ENCODE results near the gene KIF26B.

Gene KIF26B

DNA sequence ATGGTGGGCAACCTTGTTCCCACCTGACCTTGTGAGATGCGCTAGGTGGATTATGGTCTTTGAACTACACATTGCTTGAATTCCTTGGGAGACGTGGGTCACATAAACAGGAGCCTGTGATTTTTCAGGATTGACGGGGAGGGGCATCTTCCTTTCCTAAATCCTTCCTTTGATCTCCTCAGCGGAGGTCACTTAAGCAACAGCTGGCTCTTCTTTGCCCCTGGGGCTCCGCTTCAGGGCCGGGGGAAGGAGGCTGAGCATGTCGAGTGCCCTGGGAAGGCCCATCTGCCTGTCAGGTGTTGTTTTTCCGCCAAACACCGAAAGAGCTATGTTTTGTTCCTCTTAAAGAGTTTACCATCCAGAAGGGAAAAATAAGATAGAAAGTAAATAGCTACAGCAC is 40.6 kb downstream of the KIF26B start:
- H4K20me1 ChIP-seq (ENCODE audit: low read depth, low read length), result no peaks in the 10 kb centered on the region
- TF ChIP-seq, protein P1, sequence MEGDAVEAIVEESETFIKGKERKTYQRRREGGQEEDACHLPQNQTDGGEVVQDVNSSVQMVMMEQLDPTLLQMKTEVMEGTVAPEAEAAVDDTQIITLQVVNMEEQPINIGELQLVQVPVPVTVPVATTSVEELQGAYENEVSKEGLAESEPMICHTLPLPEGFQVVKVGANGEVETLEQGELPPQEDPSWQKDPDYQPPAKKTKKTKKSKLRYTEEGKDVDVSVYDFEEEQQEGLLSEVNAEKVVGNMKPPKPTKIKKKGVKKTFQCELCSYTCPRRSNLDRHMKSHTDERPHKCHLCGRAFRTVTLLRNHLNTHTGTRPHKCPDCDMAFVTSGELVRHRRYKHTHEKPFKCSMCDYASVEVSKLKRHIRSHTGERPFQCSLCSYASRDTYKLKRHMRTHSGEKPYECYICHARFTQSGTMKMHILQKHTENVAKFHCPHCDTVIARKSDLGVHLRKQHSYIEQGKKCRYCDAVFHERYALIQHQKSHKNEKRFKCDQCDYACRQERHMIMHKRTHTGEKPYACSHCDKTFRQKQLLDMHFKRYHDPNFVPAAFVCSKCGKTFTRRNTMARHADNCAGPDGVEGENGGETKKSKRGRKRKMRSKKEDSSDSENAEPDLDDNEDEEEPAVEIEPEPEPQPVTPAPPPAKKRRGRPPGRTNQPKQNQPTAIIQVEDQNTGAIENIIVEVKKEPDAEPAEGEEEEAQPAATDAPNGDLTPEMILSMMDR (IDR thresholded peaks at IDR 0.05; ENCODE audit: insufficient read depth, low read length, poor library complexity, severe bottlenecking), result no peak
- TF ChIP-seq EZH2phosphoT487 (conservative IDR thresholded peaks at IDR 0.05; ENCODE audit: low read length), result no peak
- no peak overlapping the region for H2AFZ ChIP-seq (ENCODE audit: low read depth, low read length, severe bottlenecking)
- no peaks in the 10 kb centered on the region for H3F3A ChIP-seq (ENCODE audit: insufficient read depth)
- H3K36me3 ChIP-seq (ENCODE audit: low read length), result no peaks in the 10 kb centered on the region
- no peak overlapping the region for H3K27ac ChIP-seq (ENCODE audit: low read depth, low read length)
- H3K4me2 ChIP-seq (ENCODE audit: low read depth, low read length, poor library complexity, severe bottlenecking), result no peak overlapping the region
- H3K9ac ChIP-seq (ENCODE audit: low read length), result no peak overlapping the region
- no peaks in the 10 kb centered on the region for H3K27me3 ChIP-seq (ENCODE audit: low read length)
- no peaks in the 10 kb centered on the region for H3K9me3 ChIP-seq (ENCODE audit: insufficient read depth, low read length)
- H3K4me3 ChIP-seq (ENCODE audit: insufficient read depth, low read length, poor library complexity, severe bottlenecking), result no peak overlapping the region
- H3K79me2 ChIP-seq (ENCODE audit: insufficient read depth, low read length), result no peaks in the 10 kb centered on the region
- H3K9me2 ChIP-seq (replicated peaks; ENCODE audit: insufficient read depth, low read length), result no peaks in the 10 kb centered on the region

DNA sequence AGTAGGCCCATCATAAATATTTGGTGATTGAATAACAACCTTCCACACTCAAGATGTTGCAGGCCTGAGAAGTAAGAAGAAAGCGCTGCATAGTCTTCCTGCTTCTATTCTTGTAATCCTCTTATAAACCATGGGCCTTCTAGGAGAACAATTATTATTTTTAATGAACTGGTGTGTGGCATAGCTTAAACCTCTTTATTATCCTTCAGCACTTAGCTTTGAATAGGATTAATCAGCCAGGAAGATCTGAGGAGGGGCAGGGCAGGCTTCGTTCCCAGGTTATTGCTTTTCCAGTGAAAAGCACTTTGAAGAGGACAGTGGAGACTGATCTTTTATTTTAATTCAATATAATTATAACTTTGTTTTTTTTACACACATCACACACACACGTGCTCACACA is 42.3 kb downstream of the KIF26B start:
- TF ChIP-seq, protein P1 (IDR thresholded peaks at IDR 0.05; ENCODE audit: insufficient read depth, low read length, poor library complexity, severe bottlenecking), result no peak
- no peak for TF ChIP-seq EZH2phosphoT487 (conservative IDR thresholded peaks at IDR 0.05; ENCODE audit: low read length)
- Histone ChIP-seq H3K27ac (ENCODE audit: low read depth, low read length) (no peak overlapping the region), H3K9ac (ENCODE audit: low read length) (no peak overlapping the region)

DNA sequence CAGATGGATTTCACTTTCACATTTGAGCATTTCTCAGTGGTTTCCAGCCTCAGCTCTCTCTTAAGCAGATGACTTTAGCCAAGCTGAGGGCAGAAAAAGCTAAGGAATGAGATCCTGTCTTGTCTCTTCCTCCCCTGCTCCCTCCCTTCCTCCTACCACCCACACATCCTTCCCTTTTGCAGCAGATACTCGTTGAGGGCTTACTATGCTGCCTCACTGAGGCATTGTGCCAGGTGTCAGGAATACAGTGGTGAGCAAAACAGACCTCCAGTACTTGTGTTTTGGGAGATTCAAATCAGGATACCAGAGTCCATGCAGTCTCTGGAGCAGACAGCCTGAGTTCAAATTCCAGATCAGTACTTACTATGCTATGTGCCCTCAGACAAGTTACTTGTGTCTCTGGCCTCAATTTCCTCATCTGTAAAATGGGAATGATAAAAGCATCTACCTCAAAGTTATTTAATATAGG is 43.2 kb downstream of the KIF26B start:
- H3K36me3 ChIP-seq (ENCODE audit: low read length), result no peaks in the 10 kb centered on the region
- no peak for TF ChIP-seq EZH2phosphoT487 (conservative IDR thresholded peaks at IDR 0.05; ENCODE audit: low read length)
- TF ChIP-seq, protein P1 (IDR thresholded peaks at IDR 0.05; ENCODE audit: insufficient read depth, low read length, poor library complexity, severe bottlenecking), result no peak
- H3K9ac ChIP-seq (ENCODE audit: low read length), result no peak overlapping the region
- no peak overlapping the region for H3K4me3 ChIP-seq (ENCODE audit: insufficient read depth, low read length, poor library complexity, severe bottlenecking)
- no peaks in the 10 kb centered on the region for H3K9me3 ChIP-seq (ENCODE audit: insufficient read depth, low read length)
- H3F3A ChIP-seq (ENCODE audit: insufficient read depth), result no peaks in the 10 kb centered on the region
- no peaks in the 10 kb centered on the region for H3K27me3 ChIP-seq (ENCODE audit: low read length)
- H3K4me2 ChIP-seq (ENCODE audit: low read depth, low read length, poor library complexity, severe bottlenecking), result no peak overlapping the region
- no peaks in the 10 kb centered on the region for H3K9me2 ChIP-seq (replicated peaks; ENCODE audit: insufficient read depth, low read length)
- H4K20me1 ChIP-seq (ENCODE audit: low read depth, low read length), result no peaks in the 10 kb centered on the region
- H3K79me2 ChIP-seq (ENCODE audit: insufficient read depth, low read length), result no peaks in the 10 kb centered on the region
- no peak overlapping the region for H3K27ac ChIP-seq (ENCODE audit: low read depth, low read length)
- no peak overlapping the region for H2AFZ ChIP-seq (ENCODE audit: low read depth, low read length, severe bottlenecking)

More for the DNA sequence above, 42.3 kb downstream of the KIF26B start:
- no peak overlapping the region for H2AFZ ChIP-seq (ENCODE audit: low read depth, low read length, severe bottlenecking)
- H3K4me3 ChIP-seq (ENCODE audit: insufficient read depth, low read length, poor library complexity, severe bottlenecking), result no peak overlapping the region
- H3K9me3 ChIP-seq (ENCODE audit: insufficient read depth, low read length), result no peaks in the 10 kb centered on the region
- H3F3A ChIP-seq (ENCODE audit: insufficient read depth), result no peaks in the 10 kb centered on the region
- H3K36me3 ChIP-seq (ENCODE audit: low read length), result no peaks in the 10 kb centered on the region
- no peaks in the 10 kb centered on the region for H3K9me2 ChIP-seq (replicated peaks; ENCODE audit: insufficient read depth, low read length)
- no peaks in the 10 kb centered on the region for H3K79me2 ChIP-seq (ENCODE audit: insufficient read depth, low read length)
- H3K4me2 ChIP-seq (ENCODE audit: low read depth, low read length, poor library complexity, severe bottlenecking), result no peak overlapping the region
- H4K20me1 ChIP-seq (ENCODE audit: low read depth, low read length), result no peaks in the 10 kb centered on the region
- H3K27me3 ChIP-seq (ENCODE audit: low read length), result no peaks in the 10 kb centered on the region

Data from SU-DHL-6 (cell line).